HepG2 (cell line): ENCODE data around the gene IRF3. TPM values are rescaled to one million over a fixed set of nuclear protein-coding genes. Genes with fewer than 3 reads are reported as not detected.

Experiments
- FOXA1 ChIP-seq, 2 experiments: fragments of 450-650 bp in 1 of 2; sonication (generic) in 1 of 2; formaldehyde crosslinking in 1 of 2; IDR thresholded peaks; 2 replicates each; pipeline versions ENCODE4 v1.4.0 to v1.6.1; 2016 to 2020; ENCODE audit warnings: missing genetic modification reagents in 1 of 2
- HMG20A ChIP-seq: IDR thresholded peaks from 2 replicates; pipeline ENCODE4 v1.6.1; 2016; ENCODE audit warnings: borderline replicate concordance
- JARID2 ChIP-seq: sonication (generic); formaldehyde crosslinking; IDR thresholded peaks from 2 replicates; pipeline ENCODE4 v1.8.1; 2023; ENCODE audit warnings: missing genetic modification reagents, inconsistent platforms; ENCODE audit not compliant: insufficient replicate concordance
- KLF11 ChIP-seq: IDR thresholded peaks from 2 replicates; pipeline ENCODE4 v1.6.1; 2016; ENCODE audit warnings: missing compliant biosample characterization
- MYC ChIP-seq: sonication (generic); formaldehyde crosslinking; IDR thresholded peaks from 2 replicates; pipeline ENCODE4 v1.9.0; 2021; ENCODE audit warnings: missing genetic modification reagents, borderline replicate concordance
- POGZ ChIP-seq: sonication (generic); formaldehyde crosslinking; IDR thresholded peaks from 2 replicates; pipeline ENCODE4 v1.4.0; 2020; ENCODE audit warnings: mild to moderate bottlenecking, missing genetic modification reagents
- SRF ChIP-seq: IDR thresholded peaks from 2 replicates; pipeline ENCODE4 v1.6.1; 2011; ENCODE audit warnings: mild to moderate bottlenecking, low read depth, low read length, moderate library complexity
- ZFP90 ChIP-seq: sonication (generic); formaldehyde crosslinking; IDR thresholded peaks from 2 replicates; pipeline ENCODE4 v1.8.0; 2022; ENCODE audit warnings: missing genetic modification reagents, mild to moderate bottlenecking, inconsistent platforms, borderline replicate concordance
- ZNF232 ChIP-seq: sonication (generic); formaldehyde crosslinking; IDR thresholded peaks from 2 replicates; pipeline ENCODE4 v1.4.0; 2020; ENCODE audit warnings: missing genetic modification reagents, borderline replicate concordance
- ZNF274 ChIP-seq: sonication (generic); formaldehyde crosslinking; IDR thresholded peaks from 2 replicates; pipeline ENCODE4 v1.5.1; 2020; ENCODE audit warnings: mild to moderate bottlenecking, missing genetic modification reagents
- ZNF644 ChIP-seq: IDR thresholded peaks from 2 replicates; pipeline ENCODE4 v1.6.1; 2016; ENCODE audit warnings: low read depth
- ZNF761 ChIP-seq: sonication (generic); formaldehyde crosslinking; conservative IDR thresholded peaks from 2 replicates; pipeline ENCODE4 v1.4.0; 2020; ENCODE audit warnings: mild to moderate bottlenecking, missing genetic modification reagents
- polyA plus RNA-seq, 8 experiments: library from polyadenylated mRNA; depleted of rRNA in 3 of 8; stranded (reverse) in 7 of 8; unstranded in 1 of 8; fragments of >200 nt; fragmentation: Illumina TruSeq in 4 of 8; extraction: Trizol in 4 of 8; gene quantifications; 2 replicates each; pipeline versions ENCODE4 v1.2.1 to v1.2.3, GENCODE V29; 2011 to 2016; ENCODE audit warnings: low read depth in 4 of 8, missing spikeins in 1 of 8, mixed read lengths in 1 of 8; ENCODE audit not compliant: insufficient read depth in 1 of 8
- total RNA-seq, 5 experiments: library from RNA; depleted of rRNA; stranded (reverse); fragments of >200 nt; fragmentation: Illumina TruSeq; extraction: Trizol; gene quantifications; 2 replicates each; pipeline ENCODE4 v1.2.3, GENCODE V29; 2016; ENCODE audit warnings: low read depth in 1 of 5
- TF ChIP-seq, protein P1 (sequence below): sonication (generic); formaldehyde crosslinking; IDR thresholded peaks from 2 replicates; pipeline ENCODE4 v1.4.0; 2020; ENCODE audit warnings: missing genetic modification reagents
- TF ChIP-seq, protein P2 (sequence below): sonication (generic); formaldehyde crosslinking; IDR thresholded peaks from 2 replicates; pipeline ENCODE4 v1.5.0; 2020; ENCODE audit warnings: missing genetic modification reagents
- TF ChIP-seq, protein P3 (sequence below): IDR thresholded peaks from 2 replicates; pipeline ENCODE4 v1.6.1; 2016; ENCODE audit warnings: missing genetic modification reagents, missing compliant biosample characterization
- TF ChIP-seq, protein P4 (sequence below): sonication (generic); formaldehyde crosslinking; IDR thresholded peaks from 2 replicates; pipeline ENCODE4 v1.4.0; 2020; ENCODE audit warnings: missing genetic modification reagents
- TF ChIP-seq, protein P5 (sequence below): sonication (generic); formaldehyde crosslinking; IDR thresholded peaks from 2 replicates; pipeline ENCODE4 v1.4.0; 2020; ENCODE audit warnings: missing genetic modification reagents

Gene IRF3
- total and polyA plus RNA-seq, 2 of the 13 experiments (the other 11 are each of a cell fraction or from before 2014, with no cell fraction given) = 61.9 to 65.5 TPM

DNA sequence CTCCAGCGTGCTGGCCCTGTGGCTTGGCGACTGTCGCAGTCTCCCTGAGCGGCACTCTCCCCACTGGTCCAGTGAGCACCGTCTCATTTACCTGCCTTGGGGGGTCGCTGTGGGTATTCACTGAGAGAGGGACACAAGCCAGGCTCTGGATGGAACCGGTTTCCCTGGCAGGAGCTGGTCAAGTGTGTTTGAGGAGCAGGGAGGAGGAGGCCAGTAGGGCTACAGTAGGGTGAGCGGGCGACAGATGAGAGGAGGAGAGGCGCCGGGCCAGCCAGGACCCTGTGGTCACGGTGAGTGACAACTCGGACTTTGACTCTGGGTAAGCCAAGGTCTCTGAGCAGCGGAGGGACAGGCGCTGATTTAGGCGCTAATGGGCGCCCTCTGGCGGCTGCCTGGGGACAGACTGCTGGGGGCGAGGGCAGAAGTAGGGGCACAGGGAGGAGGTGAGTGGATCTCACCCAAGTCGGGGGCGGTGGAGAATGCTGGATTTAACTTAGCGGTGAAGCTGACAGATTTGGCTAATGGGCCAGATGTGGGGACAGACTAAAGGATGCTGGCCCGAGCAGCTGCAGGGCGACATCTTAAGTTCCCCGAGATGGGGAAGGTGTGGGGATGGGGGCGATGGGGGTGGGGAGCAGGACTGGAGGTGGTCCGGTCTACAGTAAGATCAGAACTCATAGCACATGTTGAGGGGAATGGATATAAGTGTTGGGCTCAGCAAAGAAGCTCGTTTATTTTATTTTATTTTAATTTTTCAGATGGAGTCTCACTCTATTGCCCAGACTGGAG, 6.7 kb upstream of the IRF3 start (continued):
- 0 out of 2 replicates have a peak, but pooled peaks have one; percentile 25 for TF ChIP-seq ZNF761 (CRISPR knock-in tag)
- TF ChIP-seq, protein P1, sequence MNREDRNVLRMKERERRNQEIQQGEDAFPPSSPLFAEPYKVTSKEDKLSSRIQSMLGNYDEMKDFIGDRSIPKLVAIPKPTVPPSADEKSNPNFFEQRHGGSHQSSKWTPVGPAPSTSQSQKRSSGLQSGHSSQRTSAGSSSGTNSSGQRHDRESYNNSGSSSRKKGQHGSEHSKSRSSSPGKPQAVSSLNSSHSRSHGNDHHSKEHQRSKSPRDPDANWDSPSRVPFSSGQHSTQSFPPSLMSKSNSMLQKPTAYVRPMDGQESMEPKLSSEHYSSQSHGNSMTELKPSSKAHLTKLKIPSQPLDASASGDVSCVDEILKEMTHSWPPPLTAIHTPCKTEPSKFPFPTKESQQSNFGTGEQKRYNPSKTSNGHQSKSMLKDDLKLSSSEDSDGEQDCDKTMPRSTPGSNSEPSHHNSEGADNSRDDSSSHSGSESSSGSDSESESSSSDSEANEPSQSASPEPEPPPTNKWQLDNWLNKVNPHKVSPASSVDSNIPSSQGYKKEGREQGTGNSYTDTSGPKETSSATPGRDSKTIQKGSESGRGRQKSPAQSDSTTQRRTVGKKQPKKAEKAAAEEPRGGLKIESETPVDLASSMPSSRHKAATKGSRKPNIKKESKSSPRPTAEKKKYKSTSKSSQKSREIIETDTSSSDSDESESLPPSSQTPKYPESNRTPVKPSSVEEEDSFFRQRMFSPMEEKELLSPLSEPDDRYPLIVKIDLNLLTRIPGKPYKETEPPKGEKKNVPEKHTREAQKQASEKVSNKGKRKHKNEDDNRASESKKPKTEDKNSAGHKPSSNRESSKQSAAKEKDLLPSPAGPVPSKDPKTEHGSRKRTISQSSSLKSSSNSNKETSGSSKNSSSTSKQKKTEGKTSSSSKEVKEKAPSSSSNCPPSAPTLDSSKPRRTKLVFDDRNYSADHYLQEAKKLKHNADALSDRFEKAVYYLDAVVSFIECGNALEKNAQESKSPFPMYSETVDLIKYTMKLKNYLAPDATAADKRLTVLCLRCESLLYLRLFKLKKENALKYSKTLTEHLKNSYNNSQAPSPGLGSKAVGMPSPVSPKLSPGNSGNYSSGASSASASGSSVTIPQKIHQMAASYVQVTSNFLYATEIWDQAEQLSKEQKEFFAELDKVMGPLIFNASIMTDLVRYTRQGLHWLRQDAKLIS (CRISPR knock-in tag) = no peak
- no peak for TF ChIP-seq FOXA1 (IDR thresholded peaks at IDR 0.05)
- TF ChIP-seq FOXA1 (CRISPR knock-in tag; IDR thresholded peaks at IDR 0.05) = peak; percentile 6; the same call in 1 of the 2 replicates
- TF ChIP-seq, protein P2, sequence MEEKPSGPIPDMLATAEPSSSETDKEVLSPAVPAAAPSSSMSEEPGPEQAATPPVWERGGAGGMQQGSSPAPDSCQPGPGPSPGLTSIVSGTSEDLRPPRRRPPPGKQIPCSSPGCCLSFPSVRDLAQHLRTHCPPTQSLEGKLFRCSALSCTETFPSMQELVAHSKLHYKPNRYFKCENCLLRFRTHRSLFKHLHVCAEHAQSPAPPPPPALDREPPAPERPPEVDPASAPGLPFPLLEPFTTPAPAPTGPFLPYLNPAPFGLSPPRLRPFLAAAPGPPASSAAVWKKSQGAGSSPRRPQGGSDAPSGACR = 0 out of 2 replicates have a peak, but pooled peaks have one; percentile 51
- TF ChIP-seq, protein P3, sequence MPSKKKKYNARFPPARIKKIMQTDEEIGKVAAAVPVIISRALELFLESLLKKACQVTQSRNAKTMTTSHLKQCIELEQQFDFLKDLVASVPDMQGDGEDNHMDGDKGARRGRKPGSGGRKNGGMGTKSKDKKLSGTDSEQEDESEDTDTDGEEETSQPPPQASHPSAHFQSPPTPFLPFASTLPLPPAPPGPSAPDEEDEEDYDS = peak; percentile 71
- peak; percentile 51; the same call in 1 of the 2 replicates for TF ChIP-seq KLF11 (CRISPR knock-in tag)
- TF ChIP-seq ZNF274 = peak; percentile 81; the same call in 1 of the 2 replicates
- TF ChIP-seq MYC (CRISPR knock-in tag) = peak; percentile 50; the same call in 1 of the 2 replicates
- TF ChIP-seq JARID2 (CRISPR knock-in tag) = peak; percentile 69
- 0 out of 2 replicates have a peak, but pooled peaks have one; percentile 36 for TF ChIP-seq ZNF644 (CRISPR knock-in tag)
- peak; percentile 84; the same call in 1 of the 2 replicates for TF ChIP-seq ZFP90 (CRISPR knock-in tag)
- TF ChIP-seq, protein P4, sequence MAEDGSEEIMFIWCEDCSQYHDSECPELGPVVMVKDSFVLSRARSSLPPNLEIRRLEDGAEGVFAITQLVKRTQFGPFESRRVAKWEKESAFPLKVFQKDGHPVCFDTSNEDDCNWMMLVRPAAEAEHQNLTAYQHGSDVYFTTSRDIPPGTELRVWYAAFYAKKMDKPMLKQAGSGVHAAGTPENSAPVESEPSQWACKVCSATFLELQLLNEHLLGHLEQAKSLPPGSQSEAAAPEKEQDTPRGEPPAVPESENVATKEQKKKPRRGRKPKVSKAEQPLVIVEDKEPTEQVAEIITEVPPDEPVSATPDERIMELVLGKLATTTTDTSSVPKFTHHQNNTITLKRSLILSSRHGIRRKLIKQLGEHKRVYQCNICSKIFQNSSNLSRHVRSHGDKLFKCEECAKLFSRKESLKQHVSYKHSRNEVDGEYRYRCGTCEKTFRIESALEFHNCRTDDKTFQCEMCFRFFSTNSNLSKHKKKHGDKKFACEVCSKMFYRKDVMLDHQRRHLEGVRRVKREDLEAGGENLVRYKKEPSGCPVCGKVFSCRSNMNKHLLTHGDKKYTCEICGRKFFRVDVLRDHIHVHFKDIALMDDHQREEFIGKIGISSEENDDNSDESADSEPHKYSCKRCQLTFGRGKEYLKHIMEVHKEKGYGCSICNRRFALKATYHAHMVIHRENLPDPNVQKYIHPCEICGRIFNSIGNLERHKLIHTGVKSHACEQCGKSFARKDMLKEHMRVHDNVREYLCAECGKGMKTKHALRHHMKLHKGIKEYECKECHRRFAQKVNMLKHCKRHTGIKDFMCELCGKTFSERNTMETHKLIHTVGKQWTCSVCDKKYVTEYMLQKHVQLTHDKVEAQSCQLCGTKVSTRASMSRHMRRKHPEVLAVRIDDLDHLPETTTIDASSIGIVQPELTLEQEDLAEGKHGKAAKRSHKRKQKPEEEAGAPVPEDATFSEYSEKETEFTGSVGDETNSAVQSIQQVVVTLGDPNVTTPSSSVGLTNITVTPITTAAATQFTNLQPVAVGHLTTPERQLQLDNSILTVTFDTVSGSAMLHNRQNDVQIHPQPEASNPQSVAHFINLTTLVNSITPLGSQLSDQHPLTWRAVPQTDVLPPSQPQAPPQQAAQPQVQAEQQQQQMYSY (CRISPR knock-in tag) = 0 out of 2 replicates have a peak, but pooled peaks have one; percentile 36
- TF ChIP-seq, protein P5, sequence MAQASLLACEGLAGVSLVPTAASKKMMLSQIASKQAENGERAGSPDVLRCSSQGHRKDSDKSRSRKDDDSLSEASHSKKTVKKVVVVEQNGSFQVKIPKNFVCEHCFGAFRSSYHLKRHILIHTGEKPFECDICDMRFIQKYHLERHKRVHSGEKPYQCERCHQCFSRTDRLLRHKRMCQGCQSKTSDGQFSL (CRISPR knock-in tag) = peak; percentile 57; the same call in 1 of the 2 replicates
- TF ChIP-seq SRF = no peak
- TF ChIP-seq ZNF232 = 0 out of 2 replicates have a peak, but pooled peaks have one; percentile 25
- TF ChIP-seq HMG20A (CRISPR knock-in tag) = no peak
- peak; percentile 72 for TF ChIP-seq POGZ (CRISPR knock-in tag)
